ENCODE measurements around the gene KIAA1217. TPM values are rescaled to one million over a fixed set of nuclear protein-coding genes. Genes with fewer than 3 reads are reported as not detected.

The KIAA1217 gene
- total RNA-seq, 1 donor from 2014 or later = 18.9 TPM

DNA sequence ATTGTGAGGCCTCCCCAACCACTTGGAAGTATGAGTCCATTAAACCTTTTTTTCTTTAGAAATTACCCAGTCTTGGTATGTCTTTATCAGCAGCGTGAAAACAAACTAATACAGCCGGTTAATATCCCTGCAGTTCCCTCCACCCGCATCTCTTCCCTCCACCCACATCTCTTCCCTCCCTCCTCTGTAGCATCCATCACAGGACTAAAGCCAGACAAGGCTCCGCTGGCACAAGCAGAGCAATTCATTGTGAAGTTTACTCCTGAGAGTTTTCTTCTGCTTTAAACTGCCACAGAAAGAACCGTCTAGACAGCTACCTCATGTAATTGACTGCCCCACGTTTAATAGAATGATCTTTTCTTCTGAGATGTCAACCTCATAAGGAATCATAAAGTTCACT, 131.5 kb downstream of the KIAA1217 start:
- Histone ChIP-seq H3K36me3 (ENCODE audit: control insufficient read depth, insufficient read depth, low read length) (no peaks in the 10 kb centered on the region), H3K4me3 (ENCODE audit: low read depth, low read length) (no peak overlapping the region), H3K27me3 (ENCODE audit: control insufficient read depth, insufficient read depth, low read length) (no peaks in the 10 kb centered on the region)
- DNase-seq (ENCODE audit: low read depth) = no peak
- TF ChIP-seq CTCF (IDR thresholded peaks at IDR 0.05; ENCODE audit: insufficient read depth, low read length, poor library complexity, severe bottlenecking) = no peak

DNA sequence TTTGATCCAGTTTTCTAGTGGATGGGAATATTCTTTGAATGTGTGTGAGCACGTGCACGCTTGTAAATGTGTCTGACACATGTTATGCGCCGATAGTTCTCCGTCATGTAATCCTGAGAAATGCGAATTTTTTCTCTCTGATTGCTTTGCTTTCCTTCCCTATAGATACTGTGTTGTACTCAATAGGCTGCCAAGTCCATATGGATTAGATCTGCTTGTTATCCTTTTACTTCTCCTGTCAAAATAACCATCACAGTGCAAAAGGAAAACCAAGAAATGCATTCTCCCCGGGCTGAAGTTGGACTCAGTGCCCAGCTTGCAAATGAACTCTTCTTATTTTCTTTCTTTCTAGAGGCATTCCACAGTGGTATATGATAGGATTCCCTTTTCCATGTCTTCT, 131.9 kb downstream of the KIAA1217 start:
- H3K36me3 ChIP-seq (ENCODE audit: control insufficient read depth, insufficient read depth, low read length) = no peaks in the 10 kb centered on the region
- H3K4me3 ChIP-seq (ENCODE audit: low read depth, low read length) = no peak overlapping the region
- no peaks in the 10 kb centered on the region for H3K27me3 ChIP-seq (ENCODE audit: control insufficient read depth, insufficient read depth, low read length)
- no peak for DNase-seq (ENCODE audit: low read depth)
- TF ChIP-seq CTCF (IDR thresholded peaks at IDR 0.05; ENCODE audit: insufficient read depth, low read length, poor library complexity, severe bottlenecking) = no peak

DNA sequence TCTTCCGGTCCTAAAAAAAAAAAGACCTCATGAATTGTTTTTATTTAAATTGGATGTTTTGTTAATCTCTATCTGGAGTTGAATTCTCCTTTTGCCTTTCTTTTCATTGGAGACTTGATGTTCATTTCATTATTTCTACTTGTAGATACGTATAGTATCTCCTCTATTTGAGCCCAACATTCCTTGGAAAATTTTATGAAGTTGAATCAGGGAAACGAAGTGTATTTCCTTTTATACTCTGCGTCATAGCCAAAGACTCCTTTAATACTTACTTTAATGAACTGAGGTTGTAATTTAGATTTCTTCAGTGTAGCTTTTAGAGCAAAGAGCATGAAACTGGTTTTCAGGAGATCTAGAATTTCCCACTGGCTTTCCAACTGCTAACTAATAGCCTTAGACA, 132.4 kb downstream of the KIAA1217 start:
- TF ChIP-seq CTCF (IDR thresholded peaks at IDR 0.05; ENCODE audit: insufficient read depth, low read length, poor library complexity, severe bottlenecking) = no peak
- Histone ChIP-seq H3K27me3 (ENCODE audit: control insufficient read depth, insufficient read depth, low read length) (no peaks in the 10 kb centered on the region), H3K4me3 (ENCODE audit: low read depth, low read length) (no peak overlapping the region), H3K36me3 (ENCODE audit: control insufficient read depth, insufficient read depth, low read length) (no peaks in the 10 kb centered on the region)
- DNase-seq (ENCODE audit: low read depth) = no peak

DNA sequence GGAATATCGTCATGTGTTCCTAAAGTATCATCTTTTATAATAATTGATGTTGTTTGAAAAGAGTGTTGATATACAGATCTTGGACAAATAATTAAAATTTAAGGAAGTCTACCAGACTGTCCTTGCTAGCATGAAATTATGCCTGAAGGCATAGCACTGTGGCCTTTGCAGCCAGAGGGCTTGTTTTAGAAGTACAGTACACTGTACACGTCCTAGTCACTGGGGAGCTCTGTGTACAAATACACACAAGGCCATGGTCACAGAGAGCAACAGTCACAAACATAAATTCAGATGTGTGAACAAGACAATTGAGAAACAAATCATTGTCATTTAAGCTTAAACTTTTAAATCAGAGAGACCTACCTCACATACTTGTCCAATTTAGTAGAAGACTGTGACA, 133.0 kb downstream of the KIAA1217 start:
- H3K36me3 ChIP-seq (ENCODE audit: control insufficient read depth, insufficient read depth, low read length) = no peaks in the 10 kb centered on the region
- no peak overlapping the region for H3K4me3 ChIP-seq (ENCODE audit: low read depth, low read length)
- no peak for DNase-seq (ENCODE audit: low read depth)
- no peaks in the 10 kb centered on the region for H3K27me3 ChIP-seq (ENCODE audit: control insufficient read depth, insufficient read depth, low read length)
- TF ChIP-seq CTCF (IDR thresholded peaks at IDR 0.05; ENCODE audit: insufficient read depth, low read length, poor library complexity, severe bottlenecking) = no peak

DNA sequence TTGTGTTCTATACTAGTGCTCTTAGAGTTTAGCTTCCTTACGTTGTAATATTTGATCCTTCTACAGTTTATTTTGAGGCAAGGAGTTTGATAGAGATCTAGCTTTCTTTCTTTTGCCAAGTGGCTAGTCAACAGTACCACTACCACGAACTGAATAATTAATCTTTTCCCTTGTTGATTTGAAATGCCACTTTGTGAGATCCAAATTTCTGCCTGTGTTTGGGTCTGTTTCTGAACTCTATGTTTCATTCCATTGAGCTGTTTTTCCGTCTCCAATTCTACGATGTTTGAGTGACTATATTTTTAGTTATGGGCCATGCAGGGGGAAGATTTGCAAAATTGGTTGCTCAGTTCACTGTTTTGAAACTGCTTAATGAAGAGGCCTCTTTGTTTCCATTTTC, 134.7 kb downstream of the KIAA1217 start:
- no peak for TF ChIP-seq CTCF (IDR thresholded peaks at IDR 0.05; ENCODE audit: insufficient read depth, low read length, poor library complexity, severe bottlenecking)
- Histone ChIP-seq H3K27me3 (ENCODE audit: control insufficient read depth, insufficient read depth, low read length) (no peaks in the 10 kb centered on the region), H3K36me3 (ENCODE audit: control insufficient read depth, insufficient read depth, low read length) (no peaks in the 10 kb centered on the region), H3K4me3 (ENCODE audit: low read depth, low read length) (no peak overlapping the region)
- DNase-seq (ENCODE audit: low read depth) = no peak

GRCh38 chr10:24344279-24344678, 135.3 kb downstream of the KIAA1217 start:
- no peaks in the 10 kb centered on the region for H3K36me3 ChIP-seq (ENCODE audit: control insufficient read depth, insufficient read depth, low read length)
- no peak overlapping the region for H3K4me3 ChIP-seq (ENCODE audit: low read depth, low read length)
- peak; percentile 91 for DNase-seq (ENCODE audit: low read depth)
- no peak for TF ChIP-seq CTCF (IDR thresholded peaks at IDR 0.05; ENCODE audit: insufficient read depth, low read length, poor library complexity, severe bottlenecking)
- no peaks in the 10 kb centered on the region for H3K27me3 ChIP-seq (ENCODE audit: control insufficient read depth, insufficient read depth, low read length)
